Inflammatory macrophage treated with lipopolysaccharide for 4 hours (primary cell): ENCODE measurements around the gene IGBP1.
"Not testable (repeated sequence)": the region's sequence is repeated elsewhere in the genome, so short reads cannot be mapped to it uniquely, and the experiment has no call there.

Experiments
- DNase-seq: peaks from one replicate; pipeline ENCODE4 v3.0.0-alpha.2; 2020

The IGBP1 gene

GRCh38 chrX:70133303-70134115 lies at the start of gene IGBP1:
IGBP1 (plus strand) TSS chrX:70133447; CDS start chrX:70133948, 501 bp downstream.
- peak; percentile 87 for DNase-seq

- DNase-seq, result no peak
Observed at GRCh38 chrX:70084592-70085240, 48.5 kb upstream of the IGBP1 start.

GRCh38 chrX:70087857-70088630 lies 45.2 kb upstream of the IGBP1 start:
- no peak for DNase-seq

- no peak for DNase-seq
Observed at GRCh38 chrX:70088751-70089150, 44.5 kb upstream of the IGBP1 start.

GRCh38 chrX:70089604-70090297 lies 43.5 kb upstream of the IGBP1 start:
- DNase-seq, result no peak

GRCh38 chrX:70092247-70092646 lies 41.0 kb upstream of the IGBP1 start:
- no peak for DNase-seq

GRCh38 chrX:70096052-70096451 lies 37.2 kb upstream of the IGBP1 start:
- DNase-seq, result no peak

- no peak for DNase-seq
Observed at GRCh38 chrX:70105229-70105628, 28.0 kb upstream of the IGBP1 start.

GRCh38 chrX:70111436-70112026 lies 21.7 kb upstream of the IGBP1 start:
- DNase-seq, result not testable (repeated sequence)

- no peak for DNase-seq
Observed at GRCh38 chrX:70117738-70118137, 15.5 kb upstream of the IGBP1 start.

GRCh38 chrX:70123014-70123413 lies 10.2 kb upstream of the IGBP1 start:
- not testable (repeated sequence) for DNase-seq

GRCh38 chrX:70124678-70125077 lies 8.6 kb upstream of the IGBP1 start:
- DNase-seq, result no peak

- no peak for DNase-seq
Observed at GRCh38 chrX:70128071-70128470, 5.2 kb upstream of the IGBP1 start.

GRCh38 chrX:70129816-70130215 lies 3.4 kb upstream of the IGBP1 start:
- DNase-seq, result no peak

GRCh38 chrX:70132224-70132623 lies 1.0 kb upstream of the IGBP1 start:
- DNase-seq, result no peak

- DNase-seq, result peak; percentile 0
Observed at GRCh38 chrX:70132877-70133302, 357 bp upstream of the IGBP1 start.

GRCh38 chrX:70134116-70134477 lies 850 bp downstream of the IGBP1 start:
- DNase-seq, result peak; percentile 26

- DNase-seq, result no peak
Observed at GRCh38 chrX:70138622-70139021, 5.4 kb downstream of the IGBP1 start.

GRCh38 chrX:70139736-70140135 lies 6.5 kb downstream of the IGBP1 start:
- no peak for DNase-seq

GRCh38 chrX:70141373-70141772 lies 8.1 kb downstream of the IGBP1 start:
- no peak for DNase-seq

- no peak for DNase-seq
Observed at GRCh38 chrX:70166601-70167590, 33.6 kb downstream of the IGBP1 start.
